IMR-90 (cell line): ENCODE data around the gene SPRR2G. TPM values are rescaled to one million over a fixed set of nuclear protein-coding genes. Genes with fewer than 3 reads are reported as not detected.

Experiments
- ATAC-seq: fragments of 200-7000 bp; cut with Tn5 transposase; 2 replicates; pipeline ENCODE4 v1.9.1; 2020; ENCODE audit warnings: low read depth, mild to moderate bottlenecking, moderate library complexity
- BruUV-seq: library from RNA; stranded (reverse); fragments of 400-500 nt; replicated peaks from 2 replicates; lab custom pipeline; 2021; lab: Mats Ljungman, UMichigan
- CTCF ChIA-PET: fragments of 300-600 bp; formaldehyde crosslinking; extraction: SDS; loops from one replicate; lab custom pipeline; 2021; ENCODE audit warnings: antibody characterized with exemption; lab: Yijun Ruan, JAX
- POLR2A ChIA-PET: fragments of 300-600 bp; sonication (Branson Sonifier 250); formaldehyde crosslinking; loops from one replicate; lab custom pipeline; 2022; ENCODE audit warnings: antibody characterized with exemption; ENCODE audit not compliant: unreplicated experiment; lab: Charles Lee
- DNase-seq: peaks from one replicate; pipeline ENCODE4 v3.0.0; 2013
- H2AFZ ChIP-seq: replicated peaks from 2 replicates; pipeline ENCODE3; 2013; ENCODE audit warnings: low read length, mild to moderate bottlenecking; ENCODE audit not compliant: poor library complexity
- H2AK5ac ChIP-seq: 2 replicates; pipeline ENCODE4 v1.6.1; 2013; ENCODE audit warnings: low read depth, low read length, inconsistent platforms
- H2AK9ac ChIP-seq: replicated peaks from 2 replicates; pipeline ENCODE3; 2013; ENCODE audit warnings: mild to moderate bottlenecking, low read depth, low read length, moderate library complexity; ENCODE audit not compliant: poor library complexity
- H2BK120ac ChIP-seq: 2 replicates; pipeline ENCODE4 v1.6.1; 2013; ENCODE audit warnings: low read depth, low read length, inconsistent platforms
- H2BK15ac ChIP-seq: 3 replicates; pipeline ENCODE4 v1.6.1; 2013; ENCODE audit warnings: low read depth, low read length, inconsistent platforms
- H2BK20ac ChIP-seq: 2 replicates; pipeline ENCODE4 v1.6.1; 2013; ENCODE audit warnings: low read depth, mild to moderate bottlenecking, inconsistent platforms, low read length, moderate library complexity
- H2BK5ac ChIP-seq: 2 replicates; pipeline ENCODE4 v1.6.1; 2013; ENCODE audit warnings: mild to moderate bottlenecking, low read depth, low read length, inconsistent platforms; ENCODE audit not compliant: poor library complexity, severe bottlenecking
- H3K14ac ChIP-seq: replicated peaks from 2 replicates; pipeline ENCODE4 v1.6.1; 2013; ENCODE audit warnings: low read depth, low read length, inconsistent platforms
- H3K18ac ChIP-seq: 2 replicates; pipeline ENCODE4 v1.6.1; 2013; ENCODE audit warnings: low read depth, low read length, control low read depth
- H3K23ac ChIP-seq: 2 replicates; pipeline ENCODE4 v1.6.1; 2013; ENCODE audit warnings: low read depth, low read length, inconsistent platforms
- H3K27ac ChIP-seq: 2 replicates; pipeline ENCODE4 v1.5.1; 2013; ENCODE audit warnings: mild to moderate bottlenecking, control low read depth, low read length; ENCODE audit not compliant: insufficient read depth
- H3K27me3 ChIP-seq: 2 replicates; pipeline ENCODE4 v1.6.1; 2013; ENCODE audit warnings: low read length; ENCODE audit not compliant: control insufficient read depth, insufficient read depth
- H3K36me3 ChIP-seq: 2 replicates; pipeline ENCODE4 v1.6.1; 2013; ENCODE audit warnings: low read length, mixed read lengths; ENCODE audit not compliant: control insufficient read depth, insufficient read depth
- H3K4ac ChIP-seq: 2 replicates; pipeline ENCODE4 v1.6.1; 2013; ENCODE audit warnings: low read depth, low read length, inconsistent platforms
- H3K4me1 ChIP-seq: 2 replicates; pipeline ENCODE4 v1.6.1; 2013; ENCODE audit warnings: low read length, mixed read lengths; ENCODE audit not compliant: control insufficient read depth, insufficient read depth
- H3K4me2 ChIP-seq: 2 replicates; pipeline ENCODE4 v1.6.1; 2013; ENCODE audit warnings: low read depth, mild to moderate bottlenecking, control low read depth, low read length, moderate library complexity
- H3K4me3 ChIP-seq: 2 replicates; pipeline ENCODE4 v1.5.1; 2013; ENCODE audit warnings: low read depth, mild to moderate bottlenecking, control low read depth, low read length, moderate library complexity; ENCODE audit not compliant: insufficient read depth
- H3K56ac ChIP-seq: 2 replicates; pipeline ENCODE4 v1.6.1; 2013; ENCODE audit warnings: low read length, inconsistent platforms; ENCODE audit not compliant: insufficient read depth; ENCODE audit errors: extremely low read depth
- H3K79me1 ChIP-seq, 2 experiments: 2 replicates each; pipeline ENCODE4 v1.6.1; 2013; ENCODE audit warnings: low read length in 2 of 2, inconsistent platforms in 1 of 2, low read depth in 1 of 2
- H3K9ac ChIP-seq: 2 replicates; pipeline ENCODE4 v1.6.1; 2013; ENCODE audit warnings: low read depth, low read length, control low read depth
- H3K9me1 ChIP-seq: 2 replicates; pipeline ENCODE4 v1.6.1; 2013; ENCODE audit warnings: low read length, inconsistent platforms; ENCODE audit not compliant: insufficient read depth
- H3K9me3 ChIP-seq: 2 replicates; pipeline ENCODE4 v1.6.1; 2013; ENCODE audit warnings: low read length; ENCODE audit not compliant: control insufficient read depth, insufficient read depth
- H4K20me1 ChIP-seq: 2 replicates; pipeline ENCODE4 v1.6.1; 2013; ENCODE audit warnings: low read length, inconsistent platforms; ENCODE audit not compliant: insufficient read depth
- H4K5ac ChIP-seq: 2 replicates; pipeline ENCODE4 v1.6.1; 2013; ENCODE audit warnings: mild to moderate bottlenecking, low read depth, low read length, control low read depth
- H4K8ac ChIP-seq, 2 experiments: 2 replicates each; pipeline ENCODE4 v1.6.1; 2013; ENCODE audit warnings: low read depth in 2 of 2, low read length in 2 of 2, control low read depth in 1 of 2, inconsistent platforms in 1 of 2
- H4K91ac ChIP-seq: 2 replicates; pipeline ENCODE4 v1.6.1; 2013; ENCODE audit warnings: low read depth, low read length, inconsistent platforms; ENCODE audit not compliant: insufficient read depth
- MAZ ChIP-seq: IDR thresholded peaks from 2 replicates; pipeline ENCODE4 v1.6.1; 2012; ENCODE audit warnings: low read depth, mild to moderate bottlenecking, low read length, improper control_type of control experiment, moderate library complexity, borderline replicate concordance
- MXI1 ChIP-seq: IDR thresholded peaks from 2 replicates; pipeline ENCODE4 v1.6.1; 2012; ENCODE audit warnings: low read depth, mild to moderate bottlenecking, low read length, moderate library complexity, borderline replicate concordance
- NFE2L2 ChIP-seq: fragments of 150-350 bp; IDR thresholded peaks from 2 replicates; pipeline ENCODE4 v1.6.1; 2016; ENCODE audit warnings: low read depth, mild to moderate bottlenecking, low read length
- POLR2A ChIP-seq: IDR thresholded peaks from 2 replicates; pipeline ENCODE4 v1.6.1; 2012; ENCODE audit warnings: mild to moderate bottlenecking, low read depth, low read length
- RAD21 ChIP-seq: IDR thresholded peaks from 2 replicates; pipeline ENCODE4 v1.6.1; 2012; ENCODE audit warnings: low read length, improper control_type of control experiment
- SMC3 ChIP-seq: fragments of 150-350 bp; IDR thresholded peaks from 2 replicates; pipeline ENCODE4 v1.6.1; 2016; ENCODE audit warnings: low read depth, mild to moderate bottlenecking, antibody characterized with exemption, low read length, moderate library complexity
- USF2 ChIP-seq: fragments of 150-350 bp; IDR thresholded peaks from 2 replicates; pipeline ENCODE4 v1.6.1; 2017; ENCODE audit warnings: mild to moderate bottlenecking, antibody characterized with exemption, low read length, low read depth
- WGBS, 2 experiments: methylation state at CpG; one replicate each; pipeline versions ENCODE4 v1.1.5 to v1.1.7; 2013; ENCODE audit warnings: missing lambda C conversion rate in 2 of 2; ENCODE audit not compliant: insufficient read length in 1 of 2; ENCODE audit errors: extremely low coverage in 2 of 2; 5-methylcytosine and 5-hydroxymethylcytosine counted together
- dilution Hi-C: fragments of 300-500 bp; cut with HindIII; formaldehyde crosslinking; loops from one replicate; pipeline ENCODE4 v1.14.3; 2018; ENCODE audit warnings: low sequenced_read_pairs; ENCODE audit not compliant: unreplicated experiment
- in situ Hi-C: fragments of 300-500 bp; cut with MboI; formaldehyde crosslinking; loops from 3 replicates; pipeline ENCODE4 v1.14.3; 2019; ENCODE audit warnings: low sequenced_read_pairs, inconsistent platforms, mixed read lengths
- intact Hi-C: fragments of 100-400 bp; cut with micrococcal nuclease; formaldehyde crosslinking; loops from 2 replicates; pipeline ENCODE4 v1.10.0; 2022
- polyA plus RNA-seq, 3 experiments: library from polyadenylated mRNA; depleted of rRNA; stranded (reverse); fragments of >200 nt; gene quantifications; 2 replicates each; pipeline ENCODE4 v1.2.3, GENCODE V29; 2012; ENCODE audit warnings: low replicate concordance in 1 of 3
- total RNA-seq: library from RNA; depleted of rRNA; stranded (reverse); fragments of >200 nt; gene quantifications from 2 replicates; pipeline ENCODE4 v1.2.3, GENCODE V29; 2012
- TF ChIP-seq, protein P1 (sequence below): fragments of 150-350 bp; IDR thresholded peaks from 2 replicates; pipeline ENCODE4 v1.6.1; 2016; ENCODE audit warnings: low read depth, mild to moderate bottlenecking, low read length, moderate library complexity, borderline replicate concordance

SPRR2G gene
- total and polyA plus RNA-seq, 2 of the 4 experiments (the other 2 are of a cell fraction): not detected

GRCh38 chr1:153140484-153140883, 10.2 kb downstream of the SPRR2G start:
- no peak for DNase-seq
- TF ChIP-seq POLR2A (no peak), NFE2L2 (no peak), MAZ (no peak), MXI1 (no peak), RAD21 (no peak), USF2 (no peak), SMC3 (no peak)
- TF ChIP-seq, protein P1, sequence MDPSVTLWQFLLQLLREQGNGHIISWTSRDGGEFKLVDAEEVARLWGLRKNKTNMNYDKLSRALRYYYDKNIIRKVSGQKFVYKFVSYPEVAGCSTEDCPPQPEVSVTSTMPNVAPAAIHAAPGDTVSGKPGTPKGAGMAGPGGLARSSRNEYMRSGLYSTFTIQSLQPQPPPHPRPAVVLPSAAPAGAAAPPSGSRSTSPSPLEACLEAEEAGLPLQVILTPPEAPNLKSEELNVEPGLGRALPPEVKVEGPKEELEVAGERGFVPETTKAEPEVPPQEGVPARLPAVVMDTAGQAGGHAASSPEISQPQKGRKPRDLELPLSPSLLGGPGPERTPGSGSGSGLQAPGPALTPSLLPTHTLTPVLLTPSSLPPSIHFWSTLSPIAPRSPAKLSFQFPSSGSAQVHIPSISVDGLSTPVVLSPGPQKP: no peak
- H2BK15ac ChIP-seq: no peak overlapping the region
- H3K27ac ChIP-seq: no peak overlapping the region
- ChIA-PET POLR2A (no interaction called here), CTCF (no interaction called here)
- no peak overlapping the region for H2AFZ ChIP-seq
- H4K8ac ChIP-seq: no peak overlapping the region
- no peak overlapping the region for H3K4me2 ChIP-seq
- no peak overlapping the region for H3K56ac ChIP-seq
- H3K9me1 ChIP-seq: no peaks in the 10 kb centered on the region
- H3K18ac ChIP-seq: no peak overlapping the region
- no peaks in the 10 kb centered on the region for H3K79me1 ChIP-seq
- no peak overlapping the region for H3K23ac ChIP-seq
- no TSS peak for BruUV-seq
- in situ Hi-C loops (no loop called here), intact Hi-C loops (no loop called here), dilution Hi-C loops (no loop called here)
- no peak overlapping the region for H2AK5ac ChIP-seq
- H3K9me3 ChIP-seq: no peaks in the 10 kb centered on the region
- no peaks in the 10 kb centered on the region for H3K27me3 ChIP-seq
- no peak overlapping the region for H3K4ac ChIP-seq
- no peak overlapping the region for H2BK5ac ChIP-seq
- no peak overlapping the region for H4K5ac ChIP-seq
- H4K91ac ChIP-seq: no peak overlapping the region
- H4K20me1 ChIP-seq: no peaks in the 10 kb centered on the region
- H2AK9ac ChIP-seq: no peak overlapping the region
- H3K4me3 ChIP-seq: no peak overlapping the region
- no peak overlapping the region for H2BK20ac ChIP-seq
- no peak overlapping the region for H3K14ac ChIP-seq
- no peak for ATAC-seq
- no peaks in the 10 kb centered on the region for H3K4me1 ChIP-seq
- no CpG with 5 or more reads among the region's 3 CpGs for WGBS, 2 experiments
- no peaks in the 10 kb centered on the region for H3K36me3 ChIP-seq
- no peak overlapping the region for H2BK120ac ChIP-seq
- no peak overlapping the region for H3K9ac ChIP-seq
